ELF-1 (cell line): ENCODE results near the gene C1QTNF3.

Experiments
- DNase-seq: peaks from one replicate; pipeline ENCODE4 v3.0.0-alpha.2; 2016; ENCODE audit warnings: low read depth, low spot score

The C1QTNF3 gene

DNA sequence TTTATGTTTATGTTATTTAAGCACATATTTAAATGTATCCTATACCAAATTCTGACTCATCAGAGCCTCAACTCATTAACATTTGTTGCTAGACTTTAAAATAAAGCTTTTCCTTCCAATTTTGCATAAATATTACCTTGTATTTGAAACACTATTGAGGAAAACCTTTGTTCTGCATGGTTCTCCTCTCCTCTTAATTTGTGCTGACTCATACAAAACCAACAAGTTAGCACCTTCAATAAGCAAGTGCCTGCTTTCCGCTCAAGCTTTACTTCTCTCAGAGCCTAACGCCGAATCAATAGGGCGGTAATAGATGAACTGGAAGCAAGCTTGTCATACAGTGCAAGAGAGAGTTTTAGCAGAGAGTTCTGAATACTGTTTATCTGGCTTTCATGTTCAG is 43.0 kb downstream of the C1QTNF3 start:
- no peak for DNase-seq

DNA sequence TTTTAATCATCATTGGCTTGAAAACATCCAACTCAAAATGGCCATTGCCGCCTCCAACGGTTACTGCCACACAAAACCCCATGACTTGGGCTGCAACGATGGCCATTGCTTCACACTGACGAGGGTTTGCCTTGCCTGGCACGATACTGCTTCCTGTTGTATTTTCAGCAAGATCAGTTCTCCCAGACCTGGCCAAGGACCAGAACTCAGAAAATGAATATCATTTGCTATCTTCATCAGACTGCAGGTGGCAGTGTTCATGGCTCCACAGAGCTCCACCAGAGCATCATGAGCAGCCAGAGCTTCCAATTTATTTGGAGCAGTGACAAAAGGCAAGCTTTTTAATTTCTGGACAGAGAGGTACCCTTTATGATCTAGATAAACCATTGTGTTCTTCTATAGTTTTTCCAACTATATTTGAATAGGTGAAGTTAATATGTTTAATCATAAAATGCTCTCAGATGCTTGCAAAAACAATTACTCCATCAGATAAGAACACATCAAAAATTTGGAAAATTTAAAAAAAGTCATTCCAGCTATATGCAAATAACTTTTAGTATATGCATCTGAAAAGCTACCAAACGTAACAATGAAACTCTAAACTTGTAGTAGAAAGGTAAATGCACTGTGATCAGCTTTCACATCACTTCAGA is 45.6 kb downstream of the C1QTNF3 start:
- DNase-seq: peak; percentile 43

GRCh38 chr5:33995865-33996264 is 47.1 kb downstream of the C1QTNF3 start:
- no peak for DNase-seq

DNA sequence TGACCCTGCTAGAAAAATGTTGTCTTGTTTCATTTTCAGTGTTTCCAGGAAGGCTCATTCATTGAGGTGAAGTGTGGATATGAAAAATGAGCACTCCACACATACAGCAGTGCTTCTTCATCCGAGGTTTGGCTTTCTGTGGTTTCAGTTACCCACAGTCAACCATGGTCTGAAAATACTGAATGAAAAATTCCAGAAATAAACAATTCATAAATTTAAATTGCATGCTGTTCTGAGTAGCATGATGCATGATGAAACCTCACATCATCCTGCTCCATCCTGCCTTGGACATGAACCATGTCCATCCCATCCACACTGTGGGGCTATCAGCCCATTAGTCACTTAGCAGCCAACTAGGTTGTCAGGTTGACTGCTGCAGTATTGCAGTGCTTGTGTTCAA is 48.2 kb downstream of the C1QTNF3 start:
- no peak for DNase-seq

- no peak for DNase-seq
Measured at GRCh38 chr5:33992864-33993263, 50.1 kb downstream of the C1QTNF3 start.

- DNase-seq: no peak
Measured at GRCh38 chr5:33985447-33985846, 57.6 kb downstream of the C1QTNF3 start.

DNA sequence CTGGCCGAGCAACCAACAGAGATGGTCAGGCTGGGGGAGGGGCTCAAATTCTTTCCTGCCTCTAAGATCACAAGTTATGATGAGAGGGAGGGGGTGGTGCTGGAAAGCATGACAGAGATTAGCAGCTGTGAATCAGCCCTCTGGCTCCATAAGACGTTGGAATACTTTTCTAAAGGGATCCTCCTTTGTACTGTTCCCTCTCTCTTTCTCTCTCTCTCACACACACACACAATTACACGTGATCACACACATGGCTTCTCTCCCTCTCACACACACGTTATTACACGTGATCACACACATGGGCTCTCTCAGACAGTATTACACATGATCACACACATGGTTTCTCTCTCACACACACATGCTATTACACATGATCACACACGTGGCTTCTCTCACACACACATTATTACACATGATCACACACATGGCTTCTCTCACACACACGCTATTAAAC is 58.3 kb downstream of the C1QTNF3 start, which contains the start of gene SLC45A2:
Gene SLC45A2, minus strand, starts transcription at position 23 of the 454 bp plus-strand sequence. CDS start 110 bp downstream, outside the sequence.
- peak; percentile 19 for DNase-seq

DNA sequence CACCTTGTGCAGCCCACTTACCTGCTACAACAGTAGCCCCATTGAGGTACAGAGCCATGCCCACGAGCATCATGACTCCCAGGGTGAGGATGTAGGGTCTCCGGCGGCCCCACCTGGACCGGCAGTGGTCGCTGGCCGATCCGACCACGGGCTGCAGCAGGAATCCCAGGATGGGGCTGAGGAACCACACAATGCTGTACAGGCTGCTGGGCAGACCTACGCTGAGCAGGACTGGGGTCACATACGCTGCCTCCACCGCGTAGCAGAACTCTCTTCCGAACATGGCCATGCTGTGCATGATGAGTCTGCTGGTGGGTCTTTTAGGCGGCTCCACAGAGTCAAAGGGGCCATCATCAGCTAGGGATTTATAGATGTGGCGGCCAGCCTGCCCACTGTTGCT is 58.8 kb downstream of the C1QTNF3 start:
- no peak for DNase-seq

DNA sequence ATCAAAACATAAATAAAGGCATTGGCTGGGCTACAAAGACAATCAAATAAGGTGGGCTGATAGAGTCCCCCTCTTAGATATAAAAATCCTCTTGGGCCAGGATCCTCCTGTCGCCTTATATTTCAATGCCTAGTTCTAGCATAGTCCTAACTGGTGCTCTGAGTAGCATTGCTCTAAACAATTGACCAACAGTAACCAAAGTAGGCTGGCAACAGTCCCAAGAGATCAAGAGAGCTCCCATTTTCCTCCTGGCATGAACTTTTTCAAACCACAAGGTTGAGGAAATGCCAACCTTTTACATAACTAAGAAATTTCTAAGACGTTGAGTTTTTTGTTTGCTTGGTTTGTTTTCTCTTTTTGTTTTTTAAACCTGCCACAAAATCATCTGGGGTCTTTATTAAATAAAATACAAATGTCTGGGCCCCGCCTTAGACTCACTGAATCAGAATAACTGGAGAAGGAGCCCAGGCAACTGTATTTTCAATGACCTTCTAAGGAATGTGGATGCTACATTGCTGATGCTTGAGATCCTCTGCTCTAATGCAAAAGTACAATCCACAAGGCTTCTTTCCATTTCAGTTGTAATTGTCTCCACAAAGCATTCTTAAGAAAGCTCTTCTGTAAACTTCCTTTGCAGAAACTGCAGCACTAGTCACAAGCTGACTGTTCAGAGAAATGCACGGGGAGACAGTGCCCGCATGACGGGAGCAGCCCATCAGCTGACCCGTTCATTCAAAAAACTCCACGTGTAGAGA is 61.4 kb downstream of the C1QTNF3 start:
- DNase-seq: no peak

- DNase-seq: no peak
Measured at GRCh38 chr5:33980030-33980429, 63.0 kb downstream of the C1QTNF3 start.

GRCh38 chr5:33978306-33978705 is 64.7 kb downstream of the C1QTNF3 start:
- DNase-seq: peak; percentile 10

DNA sequence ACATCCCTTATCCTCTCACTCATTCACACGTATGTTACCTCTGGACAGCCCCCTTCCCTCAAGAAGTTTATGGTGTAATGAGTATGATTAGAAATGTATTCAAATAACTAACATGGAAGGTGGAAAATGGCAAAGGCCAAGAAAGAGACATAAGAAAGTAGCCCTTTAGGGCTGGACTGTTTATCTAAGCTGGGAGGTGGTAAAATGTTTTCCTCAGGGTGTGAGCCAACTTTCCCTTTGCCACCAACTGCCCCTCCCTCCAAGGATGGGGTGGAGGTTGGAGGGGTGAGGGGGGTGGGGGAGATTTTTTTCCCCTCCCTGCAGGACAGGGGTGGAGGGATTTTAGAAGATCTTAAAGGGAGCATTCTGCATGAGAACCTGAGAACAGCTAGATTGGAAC is 66.7 kb downstream of the C1QTNF3 start:
- DNase-seq: no peak

GRCh38 chr5:33975852-33976251 is 67.2 kb downstream of the C1QTNF3 start:
- DNase-seq: no peak

DNA sequence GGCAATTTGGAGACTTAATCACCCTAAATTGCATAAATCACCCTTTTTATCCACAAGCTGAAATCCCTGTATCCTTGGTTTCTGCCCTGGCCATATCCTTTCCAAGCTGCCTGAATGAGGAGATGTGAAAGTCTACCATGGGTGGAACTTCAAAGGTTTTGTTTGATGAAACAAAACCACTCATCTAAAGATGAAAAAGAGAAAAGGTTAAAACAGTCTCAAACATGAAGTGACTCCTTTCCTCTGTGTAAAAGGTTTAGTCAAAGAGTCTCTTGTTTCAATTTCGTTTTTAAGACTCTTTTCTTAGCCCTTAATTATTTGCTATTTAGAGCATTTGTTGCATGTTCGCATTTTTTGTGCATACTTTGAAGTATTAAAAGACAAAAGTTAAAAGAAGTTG is 69.7 kb downstream of the C1QTNF3 start:
- DNase-seq: no peak

GRCh38 chr5:33969572-33970452 is 73.2 kb downstream of the C1QTNF3 start:
- DNase-seq: peak; percentile 60

- no peak for DNase-seq
Measured at GRCh38 chr5:33968211-33969005, 74.6 kb downstream of the C1QTNF3 start.
